Stromal cell of bone marrow (primary cell): ENCODE data around the gene TNNT2.

Experiments
- DNase-seq: peaks from one replicate; pipeline ENCODE4 v3.0.0-alpha.2; 2012; ENCODE audit warnings: low read depth

Gene TNNT2

DNA sequence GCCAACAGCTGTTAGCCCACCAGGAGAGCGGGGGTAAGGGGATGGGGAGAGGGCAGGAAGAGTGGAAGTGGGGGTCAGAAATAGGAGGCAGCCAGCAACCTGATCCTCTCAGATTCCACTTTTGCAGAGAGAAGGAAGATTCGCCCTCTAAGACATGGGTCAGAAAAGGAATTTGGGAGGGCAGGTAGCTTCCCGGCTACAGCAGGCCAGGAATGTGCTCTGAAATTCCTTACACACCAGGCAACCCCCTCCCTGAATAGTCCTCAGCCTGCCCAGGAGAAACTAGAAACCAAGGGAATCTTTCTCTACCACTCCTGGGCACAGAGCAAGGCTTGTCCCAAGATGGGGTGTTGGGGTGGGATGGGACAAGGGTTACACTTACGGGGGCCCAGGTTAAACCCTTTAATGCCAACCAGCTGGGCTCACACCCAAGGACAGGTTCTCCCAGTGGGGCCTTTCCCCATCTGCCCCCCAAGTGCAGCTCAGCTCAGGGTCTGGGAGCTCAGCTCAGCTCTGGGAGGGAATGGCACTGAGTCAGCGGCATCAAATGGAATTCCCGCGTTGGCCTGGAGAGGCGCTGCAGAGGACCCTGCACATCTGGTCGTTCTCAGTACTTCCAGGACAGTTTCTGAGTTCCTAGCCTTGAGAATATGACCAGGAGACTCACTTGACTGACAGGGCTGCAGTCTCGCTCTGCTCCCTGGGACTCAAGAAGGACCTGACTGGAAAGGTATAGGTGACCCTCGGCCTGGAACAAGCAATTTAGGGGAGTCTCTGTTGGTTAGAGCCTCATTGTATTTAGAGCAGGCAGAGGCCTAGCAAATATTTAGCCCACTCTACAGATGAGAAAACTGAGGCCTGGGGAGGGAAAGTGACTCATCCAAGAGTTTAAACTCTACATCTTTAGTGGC is 761 bp downstream of the TNNT2 start:
- DNase-seq = no peak

DNA sequence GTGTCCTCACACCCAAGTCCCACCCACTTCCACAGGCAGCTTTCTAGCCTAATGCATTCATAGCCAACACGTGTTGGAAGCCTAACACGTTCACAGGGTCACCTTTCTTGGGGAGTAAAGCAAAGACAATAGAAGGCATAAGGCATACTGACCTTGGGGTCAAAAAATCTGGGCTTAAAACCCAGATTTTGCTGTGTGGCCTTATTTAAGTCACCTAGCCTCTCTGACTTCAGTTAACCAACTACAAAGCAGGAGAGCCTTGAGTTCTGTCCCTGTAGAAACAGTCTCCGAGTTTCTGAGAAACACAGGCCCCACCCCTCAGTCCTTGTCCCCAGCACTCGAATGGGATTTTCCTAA is 1.4 kb downstream of the TNNT2 start:
- DNase-seq = no peak

DNA sequence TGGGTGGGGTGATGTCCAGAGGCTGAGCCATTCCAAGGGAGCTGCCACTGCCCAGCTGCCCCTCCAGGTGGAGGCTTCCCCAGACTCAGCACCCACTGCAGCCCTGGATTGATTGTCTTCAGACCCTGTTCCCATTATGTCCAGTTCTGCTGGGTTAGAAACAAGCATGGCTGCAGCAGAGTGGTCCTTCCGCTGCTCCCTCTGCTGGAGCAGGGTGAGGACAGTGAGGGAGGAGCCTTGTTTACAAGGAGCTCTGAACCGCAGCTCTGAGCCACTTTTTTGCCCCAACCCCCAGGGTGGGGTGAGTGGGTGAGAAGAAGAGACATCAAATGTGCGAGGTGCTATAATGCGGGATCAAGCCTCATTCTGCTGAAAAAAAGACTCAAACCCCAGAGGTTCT is 2.3 kb downstream of the TNNT2 start:
- no peak for DNase-seq

DNA sequence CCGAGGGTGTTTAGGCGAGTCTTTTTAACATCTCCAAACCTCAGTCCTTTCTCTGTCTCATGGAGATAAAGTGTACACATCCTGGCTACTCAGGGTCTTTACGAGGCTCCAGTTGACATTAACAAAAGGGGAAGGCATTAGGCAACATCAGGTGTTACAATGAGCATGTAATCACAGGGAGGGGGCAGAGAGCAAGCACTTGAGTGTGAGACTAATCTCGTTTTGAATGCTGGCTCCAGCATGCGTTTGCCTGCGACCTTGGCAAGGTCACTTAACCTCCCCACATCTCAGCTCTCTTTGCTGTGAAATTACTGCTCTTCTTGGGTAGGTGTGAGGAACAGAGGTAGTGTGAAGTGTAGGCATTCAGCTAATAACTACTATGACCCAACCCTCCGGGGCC is 3.1 kb downstream of the TNNT2 start:
- DNase-seq = no peak

DNA sequence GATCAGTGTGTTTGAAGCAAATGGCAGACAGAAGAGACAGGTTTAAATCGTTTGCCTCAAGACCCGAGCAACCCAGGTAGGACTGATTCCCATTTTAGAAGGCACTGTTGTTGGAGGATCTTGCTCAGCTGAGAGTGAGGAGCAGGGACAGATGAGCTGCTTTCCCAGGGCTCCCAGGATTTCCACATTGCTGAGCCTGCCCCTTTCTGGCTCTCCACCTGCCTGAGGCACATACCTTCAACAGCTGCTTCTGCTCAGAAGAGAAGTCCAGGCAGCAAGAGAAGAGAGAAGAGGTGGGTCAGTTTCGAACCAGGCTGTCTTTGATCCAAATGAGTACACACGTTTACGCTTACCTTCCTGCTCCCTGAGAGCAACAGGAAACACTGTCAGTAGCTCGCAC is 5.7 kb downstream of the TNNT2 start:
- DNase-seq = no peak

DNA sequence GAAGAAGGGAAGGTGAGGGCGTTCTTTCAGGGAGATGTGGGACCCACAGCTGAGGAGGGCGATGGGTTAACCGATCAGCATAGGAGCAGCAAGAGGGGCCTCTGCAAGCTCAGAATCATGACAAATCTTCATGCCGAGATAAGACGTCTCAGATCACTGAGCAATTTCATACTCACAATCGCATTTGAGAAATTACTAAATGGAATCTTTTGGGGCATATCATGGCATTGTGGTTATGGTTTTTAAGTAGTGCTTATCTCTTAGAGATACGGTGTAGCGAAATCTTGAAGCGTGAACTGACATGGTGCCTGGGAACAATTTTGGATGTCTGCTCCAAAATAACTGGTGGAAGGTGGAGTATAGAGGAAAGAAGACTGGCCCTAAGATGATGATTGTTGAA is 6.2 kb downstream of the TNNT2 start:
- DNase-seq = no peak

DNA sequence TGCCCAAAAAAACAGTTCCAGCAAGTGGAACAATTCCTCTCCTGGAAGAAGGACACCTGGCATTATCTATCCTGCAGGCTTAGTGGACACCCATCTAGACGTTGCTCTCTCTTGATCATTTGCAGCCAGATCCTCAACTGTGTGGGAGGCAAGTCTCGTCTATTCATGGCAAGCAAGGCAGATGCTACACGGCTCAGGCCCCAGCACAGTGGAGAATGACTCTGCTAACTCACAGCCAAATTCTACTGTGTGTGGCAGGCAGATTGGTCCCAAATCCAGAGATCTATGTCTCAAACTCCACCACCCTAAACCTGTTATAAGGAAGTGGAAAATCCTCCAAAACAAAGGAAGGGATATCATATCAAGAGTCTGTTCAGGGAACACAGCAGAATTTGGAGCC is 7.0 kb downstream of the TNNT2 start:
- DNase-seq = no peak

DNA sequence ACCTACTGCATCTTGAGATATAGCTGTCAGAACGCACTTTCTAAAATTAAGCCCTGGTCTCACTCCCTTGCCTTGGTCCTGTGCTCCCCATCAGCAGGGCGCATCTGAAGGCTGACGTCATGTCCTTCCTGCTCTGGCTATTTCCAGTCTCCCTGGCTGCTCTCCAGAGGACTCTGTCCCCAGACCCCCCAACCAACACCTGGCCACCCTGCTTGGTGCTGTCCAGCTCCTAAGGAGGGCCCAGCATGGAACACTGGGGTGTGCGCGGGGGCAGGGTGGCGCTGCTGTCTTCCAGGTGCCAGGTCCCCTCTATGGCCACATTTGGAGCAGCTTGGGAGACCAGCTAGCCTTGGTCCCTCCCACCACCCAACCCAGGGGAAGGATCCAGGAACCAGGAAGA is 8.3 kb downstream of the TNNT2 start:
- DNase-seq = no peak

DNA sequence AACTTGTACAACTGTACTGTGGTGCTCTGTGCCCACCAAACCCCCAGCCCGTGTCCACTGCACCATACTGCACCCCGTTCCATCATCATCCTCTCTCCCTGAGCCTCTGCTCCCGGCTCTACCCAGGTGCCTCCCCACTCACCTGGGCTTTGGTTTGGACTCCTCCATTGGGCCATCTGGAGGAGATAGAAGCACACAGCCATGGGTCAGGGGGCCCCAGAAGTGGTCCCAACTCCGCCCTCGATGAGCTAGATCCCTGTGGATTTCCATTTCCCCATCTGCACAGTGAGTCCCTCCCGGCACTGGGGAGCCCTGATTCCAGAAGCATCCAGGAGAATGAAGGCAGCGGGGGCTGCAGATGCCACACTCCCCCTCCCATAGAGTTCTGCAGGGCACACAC is 10.8 kb downstream of the TNNT2 start:
- no peak for DNase-seq

DNA sequence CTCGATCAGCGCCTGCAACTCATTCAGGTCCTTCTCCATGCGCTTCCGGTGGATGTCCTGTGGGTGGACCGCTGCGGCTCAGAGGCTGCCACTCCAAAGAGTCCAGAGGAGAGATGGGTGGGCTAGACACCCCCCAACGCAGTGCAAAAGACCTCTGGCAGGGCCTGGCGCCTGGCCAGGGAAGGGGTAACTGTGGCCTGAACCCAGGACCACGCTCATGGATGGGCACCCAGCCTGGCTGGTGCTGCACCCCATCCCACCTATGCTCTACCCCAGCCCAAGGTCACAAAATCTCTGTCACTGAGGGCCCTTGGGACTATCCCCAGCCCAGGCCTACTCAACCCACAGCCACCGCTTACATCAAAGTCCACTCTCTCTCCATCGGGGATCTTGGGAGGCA is 12.2 kb downstream of the TNNT2 start:
- no peak for DNase-seq

DNA sequence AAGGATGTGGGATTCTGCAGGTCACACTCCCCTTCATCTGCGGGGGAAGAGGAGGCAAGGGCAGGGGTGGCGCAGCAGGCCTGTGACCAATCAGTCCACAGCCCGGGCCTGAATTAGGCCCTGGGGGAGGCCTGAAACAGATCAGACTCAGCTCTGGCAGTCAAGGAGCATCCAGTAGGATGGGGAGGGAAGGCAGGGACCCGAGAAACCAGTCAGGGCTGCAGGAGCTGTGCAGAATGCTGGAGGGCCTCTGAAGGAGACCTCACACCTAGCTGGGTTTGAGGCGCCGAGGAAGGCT is 12.7 kb downstream of the TNNT2 start:
- no peak for DNase-seq

DNA sequence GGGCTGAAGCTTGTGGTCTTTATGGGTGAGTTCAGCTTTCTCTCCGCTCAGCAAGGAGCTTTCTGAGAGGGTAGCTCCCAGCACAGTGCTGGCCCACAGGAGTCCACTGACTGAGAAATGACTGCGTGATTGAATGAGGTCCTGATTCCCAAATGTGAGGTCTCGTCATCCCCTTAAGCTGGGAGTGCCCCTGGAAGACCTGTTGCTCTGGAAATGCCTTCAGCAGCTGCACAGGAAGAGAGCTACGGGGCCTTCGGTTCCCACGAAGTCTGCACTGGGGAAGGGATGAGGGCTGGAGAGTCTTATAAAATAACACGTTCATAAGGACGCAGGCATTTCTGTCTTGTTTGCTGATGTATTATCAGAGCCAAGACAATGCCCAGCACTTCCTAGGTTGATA is 14.0 kb downstream of the TNNT2 start:
- DNase-seq = no peak

DNA sequence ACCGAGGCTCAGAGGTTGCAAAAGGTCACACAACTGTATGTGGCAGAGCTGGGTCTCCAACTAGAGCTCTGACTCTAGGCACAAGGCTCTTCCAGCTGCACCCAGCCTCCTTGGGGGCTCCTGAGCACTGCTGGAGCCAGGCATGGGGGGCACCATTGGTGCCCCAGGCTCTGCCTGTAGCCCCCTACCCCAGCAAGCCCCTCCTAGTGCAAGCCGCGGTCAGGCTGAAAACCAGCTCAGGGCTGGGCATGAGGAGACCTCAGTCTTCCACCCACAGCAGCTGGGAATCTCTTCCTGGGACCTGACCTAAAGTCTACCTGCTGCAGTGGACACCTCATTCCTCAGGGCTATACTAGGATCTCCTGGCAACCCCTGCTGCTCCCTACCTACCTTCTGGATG is 14.6 kb downstream of the TNNT2 start:
- no peak for DNase-seq

DNA sequence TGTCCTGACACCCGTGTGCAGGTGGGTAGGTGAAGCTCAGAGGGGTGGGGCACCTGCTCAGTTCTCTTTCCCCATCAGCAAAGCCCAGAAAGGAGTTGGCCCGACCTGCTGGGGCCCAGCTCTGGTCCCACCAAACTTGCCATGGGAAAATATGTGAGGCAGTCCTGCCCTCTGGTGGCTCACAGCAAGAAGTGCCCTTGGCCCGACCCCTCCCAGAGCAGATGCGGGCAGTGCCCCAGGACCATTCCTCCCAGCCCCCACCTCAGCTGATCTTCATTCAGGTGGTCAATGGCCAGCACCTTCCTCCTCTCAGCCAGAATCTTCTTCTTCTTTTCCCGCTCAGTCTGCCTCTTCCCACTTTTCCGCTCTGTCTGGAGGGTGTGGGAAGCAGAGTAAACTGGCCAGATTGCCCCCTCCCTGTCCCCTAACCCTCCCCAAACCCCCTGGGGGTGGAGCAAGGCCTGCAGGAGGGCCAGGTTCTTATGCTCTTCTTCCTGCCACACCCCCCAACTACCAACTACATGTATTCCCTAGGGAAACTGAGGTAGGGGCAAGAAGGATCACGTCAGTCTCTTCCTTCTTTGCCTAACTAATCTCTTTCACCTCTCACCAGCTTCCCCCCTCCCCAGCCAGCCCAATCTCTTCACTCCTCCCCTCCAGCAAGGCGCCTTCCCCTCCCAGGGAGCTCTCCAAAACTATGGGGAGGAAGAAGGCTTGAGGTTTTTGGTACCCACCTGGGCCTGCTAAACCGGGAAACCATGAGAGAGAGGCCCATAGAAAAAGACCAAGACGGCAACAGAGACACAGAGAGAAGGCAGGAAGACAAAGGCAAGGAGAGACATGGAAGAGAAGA is 15.6 kb downstream of the TNNT2 start:
- DNase-seq = no peak

DNA sequence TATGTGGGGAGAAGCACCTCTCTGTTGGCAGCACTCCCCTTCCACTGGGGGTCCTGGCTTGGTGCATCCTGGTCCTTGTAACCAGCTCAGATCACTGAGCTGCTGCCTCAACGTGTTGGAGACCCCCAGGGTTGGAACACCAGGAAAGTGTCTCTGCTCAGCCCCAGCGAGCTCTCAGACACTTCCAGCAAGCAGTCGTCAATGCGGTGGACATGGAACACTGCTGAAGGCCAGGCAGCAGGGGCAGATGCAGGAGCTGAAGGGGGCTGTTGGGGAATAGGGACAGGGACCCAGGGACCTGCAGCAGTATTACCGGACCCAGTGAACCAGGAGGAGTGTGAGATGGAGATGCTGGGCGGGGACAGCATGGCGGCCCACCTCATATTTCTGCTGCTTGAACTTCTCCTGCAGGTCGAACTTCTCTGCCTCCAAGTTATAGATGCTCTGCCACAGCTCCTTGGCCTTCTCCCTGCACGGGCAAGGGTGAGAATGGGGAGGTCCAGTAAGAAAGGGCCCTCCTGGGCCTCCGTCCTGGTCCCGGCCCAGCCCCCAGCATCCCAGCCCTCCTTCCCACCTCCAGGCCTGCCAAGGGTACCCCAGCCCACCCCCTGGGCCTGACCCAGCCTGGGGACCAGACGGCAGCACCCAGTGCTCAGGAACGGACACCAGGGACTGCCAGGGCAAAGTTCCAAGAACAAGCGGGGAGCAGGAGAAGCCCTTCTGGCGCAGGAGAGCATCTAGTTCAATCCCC is 16.4 kb downstream of the TNNT2 start:
- no peak for DNase-seq

DNA sequence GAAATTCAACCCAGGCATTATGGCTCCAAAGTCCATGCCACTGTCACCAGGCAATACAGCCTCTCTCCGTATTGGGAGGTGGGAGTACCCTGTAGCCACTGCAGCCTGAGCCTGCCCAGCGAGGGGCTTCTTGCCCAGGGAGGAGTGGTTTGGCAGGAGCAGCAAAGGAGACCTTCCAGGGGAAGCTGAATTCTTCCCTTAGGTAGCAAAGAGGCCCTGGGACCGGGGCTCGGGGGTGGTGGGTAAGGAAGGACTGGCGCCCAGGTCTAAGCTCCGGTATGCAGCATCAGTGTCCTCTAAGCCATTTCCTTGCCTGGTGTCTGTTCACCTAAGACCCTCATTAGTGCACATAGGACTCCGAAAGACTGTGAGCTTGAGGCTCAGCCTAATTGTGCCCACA is 17.0 kb downstream of the TNNT2 start:
- DNase-seq = no peak

DNA sequence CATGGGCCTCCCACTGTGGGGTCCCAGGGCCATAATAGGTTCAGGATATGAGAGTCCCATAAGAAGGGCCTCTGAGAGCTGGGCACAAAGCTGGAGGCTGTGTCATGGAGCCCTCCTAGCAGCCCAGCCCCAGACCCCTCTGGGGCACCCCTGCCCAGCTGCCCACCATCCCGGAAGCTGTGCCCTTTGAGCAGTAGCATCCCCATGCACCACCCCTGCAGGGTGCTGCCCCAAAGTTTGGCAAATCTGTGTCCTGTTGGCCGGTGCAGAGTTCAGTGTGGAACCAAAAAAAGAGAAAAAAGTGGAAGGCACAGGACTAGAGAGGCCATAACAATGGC is 17.6 kb downstream of the TNNT2 start:
- DNase-seq = no peak

DNA sequence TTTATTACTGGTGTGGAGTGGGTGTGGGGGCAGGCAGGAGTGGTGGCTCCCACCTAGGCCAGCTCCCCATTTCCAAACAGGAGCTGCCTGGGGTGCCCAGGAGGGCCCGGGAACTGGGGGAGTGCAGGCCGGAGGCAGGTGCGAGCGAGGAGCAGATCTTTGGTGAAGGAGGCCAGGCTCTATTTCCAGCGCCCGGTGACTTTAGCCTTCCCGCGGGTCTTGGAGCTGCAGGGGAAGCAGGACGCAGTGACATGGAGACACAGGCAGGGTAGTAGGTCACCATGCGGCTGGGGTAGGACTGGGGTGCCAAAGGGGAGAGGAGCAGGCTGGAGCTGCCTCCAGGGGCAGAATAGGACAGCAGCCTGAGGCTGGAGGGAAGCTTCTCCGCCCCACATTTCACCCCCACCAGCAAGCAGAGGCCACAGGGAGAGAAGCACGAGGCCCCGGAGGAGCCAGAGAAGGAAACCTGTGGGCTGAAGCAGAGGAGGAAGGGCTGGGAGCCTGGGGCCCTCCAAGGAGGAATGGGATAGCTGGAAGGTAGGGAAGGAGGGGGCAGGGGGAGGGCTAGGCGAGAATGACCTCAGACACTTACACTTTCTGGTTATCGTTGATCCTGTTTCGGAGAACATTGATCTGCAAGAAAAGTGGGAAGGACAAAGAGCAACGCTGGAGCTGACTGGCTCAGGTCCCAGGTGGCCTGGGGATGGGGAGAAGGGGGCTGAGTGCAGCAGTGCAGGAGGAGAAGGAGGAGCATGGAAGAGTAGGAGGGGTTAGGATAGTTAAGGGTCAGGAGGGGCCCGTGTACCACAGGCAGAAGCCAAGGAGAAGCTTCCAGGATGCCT is 18.2 kb downstream of the TNNT2 start:
- no peak for DNase-seq

DNA sequence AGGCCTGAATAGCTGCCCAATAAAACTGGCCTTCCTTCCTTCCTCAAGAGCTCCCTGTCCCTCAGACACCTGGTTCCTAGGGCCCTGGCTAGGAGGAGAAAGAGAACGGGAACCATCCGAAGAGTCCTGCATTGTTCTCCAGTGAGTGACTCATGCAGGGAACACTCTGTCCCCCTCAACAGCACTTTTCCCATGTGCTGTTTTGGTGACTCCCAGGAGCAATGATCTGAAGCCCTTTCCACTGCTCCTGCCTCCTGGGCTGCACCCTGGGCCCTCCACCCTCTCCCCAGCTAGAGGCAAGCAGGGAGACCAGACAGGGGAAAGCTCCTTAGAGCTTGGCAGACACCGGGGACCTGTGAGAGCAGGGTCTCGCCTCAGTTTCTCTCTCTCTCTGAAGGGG is 18.9 kb downstream of the TNNT2 start:
- no peak for DNase-seq

DNA sequence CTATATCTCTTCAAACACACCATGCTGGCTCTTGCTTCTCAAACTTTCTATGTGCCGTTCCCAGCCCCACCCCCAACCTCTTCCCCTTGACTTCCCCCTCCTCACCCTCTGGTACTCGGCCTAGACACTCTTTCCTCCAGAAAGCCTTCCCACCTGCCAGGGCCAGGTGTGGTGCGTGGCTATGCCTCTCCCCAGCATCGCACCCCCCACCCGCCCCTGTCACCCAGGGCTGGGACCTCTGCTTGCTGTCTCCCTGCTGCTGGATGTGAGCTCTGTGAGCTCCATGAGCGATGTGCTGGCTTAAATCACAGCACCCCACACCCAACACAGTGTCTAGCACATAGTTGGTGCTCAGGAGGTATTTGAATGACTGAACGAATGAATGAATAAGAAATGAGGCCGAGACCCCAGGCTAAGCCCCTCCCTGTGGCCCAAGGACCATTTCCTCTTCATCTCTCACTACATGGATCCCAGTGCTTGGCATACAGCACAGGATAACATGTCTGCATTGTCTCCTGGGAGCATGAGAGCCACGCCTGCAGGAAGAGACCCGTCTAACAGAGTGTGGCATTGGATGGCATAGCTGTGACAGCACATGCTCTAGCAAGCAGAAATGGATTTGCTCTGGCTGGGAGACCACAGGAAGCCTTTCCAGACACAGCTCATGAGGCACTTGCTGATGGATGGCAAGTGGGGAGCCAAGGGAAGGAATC is 19.7 kb downstream of the TNNT2 start:
- DNase-seq = no peak

DNA sequence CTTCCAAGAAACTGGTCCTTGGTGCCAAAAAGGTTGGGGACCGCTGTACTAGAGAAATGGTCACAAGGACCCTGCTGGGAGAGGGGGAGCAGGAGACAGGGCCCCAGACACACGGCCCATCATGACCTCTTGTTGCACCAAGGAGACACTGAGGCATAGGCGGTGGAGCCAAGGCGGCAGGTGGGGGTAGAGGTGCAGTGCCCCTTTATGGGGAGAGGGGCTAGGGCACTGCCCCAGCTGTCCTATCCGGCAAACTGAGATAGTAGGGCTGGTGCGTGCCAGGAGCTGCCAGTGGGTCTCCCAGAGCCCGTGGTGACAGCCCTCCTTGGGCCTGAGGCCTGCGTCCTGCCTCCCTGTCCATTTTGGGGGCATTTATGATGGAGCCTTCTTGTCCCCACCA is 20.3 kb downstream of the TNNT2 start:
- DNase-seq = no peak

DNA sequence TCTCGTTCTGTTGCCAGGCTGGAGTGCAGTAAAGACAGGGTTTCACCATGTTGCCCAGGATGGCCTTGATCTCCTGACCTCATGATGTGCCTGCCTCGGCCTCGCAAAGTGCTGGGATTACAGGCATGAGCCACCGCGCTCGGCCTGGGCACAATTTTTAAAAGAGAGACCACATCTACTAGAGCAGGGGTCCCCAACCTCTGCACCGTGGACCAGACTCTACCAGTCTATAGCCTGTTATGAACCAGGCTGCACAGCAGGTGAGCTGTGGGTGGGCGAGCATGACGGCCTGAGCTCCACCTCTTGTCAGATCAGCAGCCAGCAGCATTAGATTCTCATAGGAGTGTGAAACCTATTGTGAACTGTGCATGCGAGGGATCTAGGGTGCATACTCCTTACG is 20.8 kb downstream of the TNNT2 start:
- no peak for DNase-seq
